Activated gamma-delta T cell treated with anti-CD3 and anti-CD28 coated beads, Interleukin-2, amount 50 U/mL, for 16 hours (primary cell): ENCODE data around the gene RERE.

Source experiments
- DNase-seq: peaks from one replicate; pipeline ENCODE4 v3.0.0-alpha.2; 2020; ENCODE audit warnings: low read depth

The RERE gene

GRCh38 chr1:8817412-8818324 lies at the start of gene RERE:
Gene RERE (minus strand): TSS chr1:8817640.
- DNase-seq = peak; percentile 92

GRCh38 chr1:8866792-8867415 lies 49.5 kb upstream of the RERE start:
- no peak for DNase-seq

- no peak for DNase-seq
These were observed 48.8 kb upstream of the RERE start for GRCh38 chr1:8866173-8866791.

- no peak for DNase-seq
These were observed 47.4 kb upstream of the RERE start for GRCh38 chr1:8864713-8865344.

GRCh38 chr1:8863794-8864233 lies 46.4 kb upstream of the RERE start:
- no peak for DNase-seq

- DNase-seq = no peak
These were observed 45.7 kb upstream of the RERE start for GRCh38 chr1:8863138-8863537.

GRCh38 chr1:8862528-8862927 lies 45.1 kb upstream of the RERE start:
- peak; percentile 33 for DNase-seq

GRCh38 chr1:8860738-8861516 lies 43.5 kb upstream of the RERE start:
- DNase-seq = no peak

- DNase-seq = no peak
These were observed 41.7 kb upstream of the RERE start for GRCh38 chr1:8858888-8859706.

- DNase-seq = no peak
These were observed 40.8 kb upstream of the RERE start for GRCh38 chr1:8858112-8858668.

GRCh38 chr1:8856689-8857412 lies 39.4 kb upstream of the RERE start:
- no peak for DNase-seq

GRCh38 chr1:8854240-8854639 lies 36.8 kb upstream of the RERE start:
- no peak for DNase-seq

GRCh38 chr1:8851060-8851459 lies 33.6 kb upstream of the RERE start:
- no peak for DNase-seq

GRCh38 chr1:8848663-8849386 lies 31.4 kb upstream of the RERE start:
- DNase-seq = peak; percentile 61

GRCh38 chr1:8847990-8848389 lies 30.6 kb upstream of the RERE start:
- DNase-seq = no peak

GRCh38 chr1:8846263-8846662 lies 28.8 kb upstream of the RERE start:
- no peak for DNase-seq

- no peak for DNase-seq
These were observed 28.0 kb upstream of the RERE start for GRCh38 chr1:8845104-8846097.

- no peak for DNase-seq
These were observed 27.1 kb upstream of the RERE start for GRCh38 chr1:8844501-8845006.
